Natural killer cell (primary cell): Measurements from ENCODE around the gene GRID1. TPM values are rescaled to one million over a fixed set of nuclear protein-coding genes. Genes with fewer than 3 reads are reported as not detected.

ENCODE experiments used
- ATAC-seq, 3 donors: fragments of 150-1000 bp in 2 of 3; fragments of 200-7000 bp in 1 of 3; cut with Tn5 transposase; 1 replicate in 1 of 3; 2 replicates in 2 of 3; pipeline ENCODE4 v1.10.0; 2021; ENCODE audit warnings: mild to moderate bottlenecking in 2 of 3, moderate library complexity in 2 of 3
- DNase-seq, 2 donors: peaks; one replicate each; pipeline versions ENCODE4 v3.0.0 to v3.0.0-alpha.2; 2013 to 2021; ENCODE audit warnings: mixed read lengths in 1 of 2
- H3K27ac ChIP-seq: one replicate; pipeline ENCODE4 v1.5.1; 2013; ENCODE audit warnings: mild to moderate bottlenecking, low read length
- H3K27me3 ChIP-seq: one replicate; pipeline ENCODE4 v1.6.1; 2013; ENCODE audit warnings: low read length; ENCODE audit not compliant: control insufficient read depth, insufficient read depth
- H3K36me3 ChIP-seq: one replicate; pipeline ENCODE4 v1.6.1; 2013; ENCODE audit warnings: low read length; ENCODE audit not compliant: control insufficient read depth, insufficient read depth
- H3K4me1 ChIP-seq: one replicate; pipeline ENCODE4 v1.6.1; 2013; ENCODE audit warnings: low read length; ENCODE audit not compliant: control insufficient read depth, insufficient read depth
- H3K4me3 ChIP-seq: one replicate; pipeline ENCODE4 v1.5.1; 2013; ENCODE audit warnings: low read length
- H3K9me3 ChIP-seq: one replicate; pipeline ENCODE4 v1.6.1; 2013; ENCODE audit warnings: low read length; ENCODE audit not compliant: control insufficient read depth, insufficient read depth
- H3K27ac Mint-ChIP-seq, 2 donors: one replicate each; pipeline ENCODE4 v1.8.0; 2022; ENCODE audit warnings: mild to moderate bottlenecking in 2 of 2, mixed read lengths in 2 of 2, moderate library complexity in 1 of 2
- H3K27me3 Mint-ChIP-seq, 2 donors: one replicate each; pipeline ENCODE4 v1.8.0; 2022; ENCODE audit warnings: low read depth in 2 of 2, mixed read lengths in 2 of 2
- H3K36me3 Mint-ChIP-seq: one replicate; pipeline ENCODE4 v1.8.0; 2022; ENCODE audit warnings: mixed read lengths
- H3K4me1 Mint-ChIP-seq, 2 donors: one replicate each; pipeline ENCODE4 v1.8.0; 2022; ENCODE audit warnings: mixed read lengths in 2 of 2
- H3K4me3 Mint-ChIP-seq: one replicate; pipeline ENCODE4 v1.8.0; 2022; ENCODE audit warnings: mild to moderate bottlenecking, moderate library complexity, mixed read lengths
- H3K9me3 Mint-ChIP-seq, 2 donors: one replicate each; pipeline ENCODE4 v1.8.0; 2022; ENCODE audit warnings: mixed read lengths in 2 of 2
- WGBS: methylation state at CpG from one replicate; pipeline ENCODE4 v1.1.7; 2013; ENCODE audit warnings: missing lambda C conversion rate; ENCODE audit not compliant: insufficient coverage; 5-methylcytosine and 5-hydroxymethylcytosine counted together
- intact Hi-C: fragments of 100-400 bp; cut with micrococcal nuclease; formaldehyde crosslinking; loops from one replicate; pipeline ENCODE4 v1.14.2; 2022
- total RNA-seq, 4 donors: library from RNA; stranded (reverse); fragments of 120-200 nt in 1 of 4; gene quantifications; one replicate each; pipeline versions ENCODE4 v1.2.3 to v1.2.4, GENCODE V29; 2013 to 2022
- TF ChIP-seq, protein P1 (sequence below): fragments of 200-600 bp; IDR thresholded peaks from one replicate; pipeline ENCODE4 v1.8.0; 2022; ENCODE audit warnings: antibody characterized with exemption

GRID1 gene
- total RNA-seq, 3 donors from 2014 or later (not counting 1 experiment from before 2014, with no cell fraction given): not detected

DNA sequence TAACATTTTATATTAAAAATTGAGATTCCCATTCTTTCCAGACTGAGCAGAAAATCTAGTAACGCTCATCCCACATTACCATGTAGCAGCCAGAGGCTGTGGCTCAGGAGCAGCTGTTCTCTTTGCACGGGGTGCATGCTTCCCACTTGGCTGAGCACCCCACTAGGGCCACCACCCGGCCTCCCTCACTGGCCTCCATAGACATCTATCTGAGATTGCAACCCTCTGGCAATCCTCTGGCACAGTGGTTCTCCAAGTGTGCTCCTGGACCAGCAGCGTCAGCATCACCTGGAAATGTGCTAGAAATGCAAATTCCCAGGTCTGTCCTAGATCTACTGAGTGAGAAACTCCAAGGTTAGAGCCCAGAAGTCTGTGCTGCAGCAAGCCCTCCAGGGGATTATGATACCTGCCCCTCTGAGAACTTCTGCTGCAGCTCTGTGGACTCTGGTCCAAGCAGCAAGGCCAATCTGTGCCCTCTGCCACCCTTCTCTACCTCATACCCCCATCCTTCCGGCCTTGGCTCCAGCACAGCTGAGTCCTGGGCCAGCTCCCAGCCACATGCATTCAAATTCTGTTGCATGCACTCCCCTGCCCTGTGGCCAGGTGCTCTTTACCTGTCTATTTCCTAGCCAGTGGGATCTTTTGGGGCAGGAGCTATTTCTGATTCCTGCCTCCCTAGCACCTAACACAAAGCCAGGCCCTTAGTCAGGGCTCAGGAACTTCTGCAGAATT is 301.5 kb downstream of the GRID1 start:
- no peaks in the 10 kb centered on the region for H3K27me3 ChIP-seq
- TF ChIP-seq, protein P1, sequence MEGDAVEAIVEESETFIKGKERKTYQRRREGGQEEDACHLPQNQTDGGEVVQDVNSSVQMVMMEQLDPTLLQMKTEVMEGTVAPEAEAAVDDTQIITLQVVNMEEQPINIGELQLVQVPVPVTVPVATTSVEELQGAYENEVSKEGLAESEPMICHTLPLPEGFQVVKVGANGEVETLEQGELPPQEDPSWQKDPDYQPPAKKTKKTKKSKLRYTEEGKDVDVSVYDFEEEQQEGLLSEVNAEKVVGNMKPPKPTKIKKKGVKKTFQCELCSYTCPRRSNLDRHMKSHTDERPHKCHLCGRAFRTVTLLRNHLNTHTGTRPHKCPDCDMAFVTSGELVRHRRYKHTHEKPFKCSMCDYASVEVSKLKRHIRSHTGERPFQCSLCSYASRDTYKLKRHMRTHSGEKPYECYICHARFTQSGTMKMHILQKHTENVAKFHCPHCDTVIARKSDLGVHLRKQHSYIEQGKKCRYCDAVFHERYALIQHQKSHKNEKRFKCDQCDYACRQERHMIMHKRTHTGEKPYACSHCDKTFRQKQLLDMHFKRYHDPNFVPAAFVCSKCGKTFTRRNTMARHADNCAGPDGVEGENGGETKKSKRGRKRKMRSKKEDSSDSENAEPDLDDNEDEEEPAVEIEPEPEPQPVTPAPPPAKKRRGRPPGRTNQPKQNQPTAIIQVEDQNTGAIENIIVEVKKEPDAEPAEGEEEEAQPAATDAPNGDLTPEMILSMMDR: no peak
- intact Hi-C loops: no loop called here
- H3K4me1 Mint-ChIP-seq: no peaks in the 10 kb centered on the region
- H3K27ac Mint-ChIP-seq: no peak overlapping the region
- ATAC-seq (no peak), DNase-seq (no peak)
- H3K9me3 Mint-ChIP-seq: no peaks in the 10 kb centered on the region
- WGBS: 83% methylated on average over 5 of the region's 5 CpGs
- no peaks in the 10 kb centered on the region for H3K36me3 Mint-ChIP-seq
- H3K27ac ChIP-seq: no peak overlapping the region
- peaks cover 6 to 11% of the 10 kb centered on the region in 2 donors for H3K27me3 Mint-ChIP-seq
- H3K4me3 Mint-ChIP-seq: no peak overlapping the region
- H3K4me3 ChIP-seq: no peak overlapping the region
- H3K4me1 ChIP-seq: no peaks in the 10 kb centered on the region
- H3K36me3 ChIP-seq: no peaks in the 10 kb centered on the region
- H3K9me3 ChIP-seq: no peaks in the 10 kb centered on the region

DNA sequence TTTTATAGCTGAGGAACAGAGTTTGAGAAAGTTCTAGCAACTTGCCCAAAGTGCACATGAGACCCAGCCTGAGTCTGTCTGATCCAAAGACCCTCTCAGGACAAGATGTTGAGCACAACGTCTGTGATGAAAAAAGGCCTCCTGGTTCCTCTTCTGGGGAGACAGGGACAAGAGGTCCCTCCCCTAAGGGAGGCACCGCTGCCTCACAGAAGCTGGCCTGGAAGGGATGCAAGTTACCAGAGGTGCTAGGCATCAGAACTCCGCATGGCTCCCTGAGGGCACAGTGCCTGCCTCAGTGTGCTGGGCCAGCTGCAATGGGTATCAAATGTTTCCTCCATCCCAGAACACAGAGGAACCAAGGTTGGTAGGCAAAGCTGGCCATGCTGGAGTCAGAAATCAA is 302.4 kb downstream of the GRID1 start:
- intact Hi-C loops: no loop called here
- H3K27me3 ChIP-seq: no peaks in the 10 kb centered on the region
- no peaks in the 10 kb centered on the region for H3K9me3 Mint-ChIP-seq
- no peaks in the 10 kb centered on the region for H3K36me3 ChIP-seq
- no peak overlapping the region for H3K4me3 ChIP-seq
- H3K27ac ChIP-seq: no peak overlapping the region
- no peaks in the 10 kb centered on the region for H3K4me1 ChIP-seq
- TF ChIP-seq, protein P1: no peak
- WGBS: 47% methylated on average over 3 of the region's 3 CpGs
- no peak overlapping the region for H3K4me3 Mint-ChIP-seq
- H3K27ac Mint-ChIP-seq: no peak overlapping the region
- no peaks in the 10 kb centered on the region for H3K4me1 Mint-ChIP-seq
- H3K27me3 Mint-ChIP-seq: peaks cover 6 to 11% of the 10 kb centered on the region in 2 donors
- H3K9me3 ChIP-seq: no peaks in the 10 kb centered on the region
- no peaks in the 10 kb centered on the region for H3K36me3 Mint-ChIP-seq
- DNase-seq: no peak
- ATAC-seq: no peak

DNA sequence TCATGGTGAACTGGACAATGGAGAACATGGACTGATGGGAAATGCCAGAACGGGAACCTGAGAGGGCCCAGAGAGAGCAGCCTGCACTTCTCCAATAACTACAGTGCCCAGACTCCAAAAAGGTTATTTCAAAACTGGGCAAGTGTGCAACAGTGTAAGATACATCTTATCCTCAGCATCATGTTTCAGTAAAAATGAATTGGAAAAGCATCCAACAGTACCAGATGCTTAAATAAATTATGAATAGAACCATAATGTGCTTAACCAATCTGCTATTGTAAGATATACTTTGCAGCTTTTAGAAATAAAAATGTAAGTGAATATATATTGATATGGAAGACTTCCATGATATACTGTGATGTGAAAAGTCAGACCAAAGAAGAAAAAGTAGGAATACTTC is 303.3 kb downstream of the GRID1 start:
- Histone ChIP-seq H3K27ac (no peak overlapping the region), H3K4me1 (no peaks in the 10 kb centered on the region), H3K9me3 (no peaks in the 10 kb centered on the region), H3K36me3 (no peaks in the 10 kb centered on the region), H3K4me3 (no peak overlapping the region), H3K27me3 (no peaks in the 10 kb centered on the region)
- ATAC-seq (no peak), DNase-seq (no peak)
- H3K4me1 Mint-ChIP-seq: no peaks in the 10 kb centered on the region
- intact Hi-C loops: no loop called here
- TF ChIP-seq, protein P1: no peak
- 62% methylated on average over 1 of the region's 1 CpG for WGBS
- no peak overlapping the region for H3K4me3 Mint-ChIP-seq
- H3K27me3 Mint-ChIP-seq: peaks cover 6 to 11% of the 10 kb centered on the region in 2 donors
- no peak overlapping the region for H3K27ac Mint-ChIP-seq
- H3K9me3 Mint-ChIP-seq: no peaks in the 10 kb centered on the region
- no peaks in the 10 kb centered on the region for H3K36me3 Mint-ChIP-seq

DNA sequence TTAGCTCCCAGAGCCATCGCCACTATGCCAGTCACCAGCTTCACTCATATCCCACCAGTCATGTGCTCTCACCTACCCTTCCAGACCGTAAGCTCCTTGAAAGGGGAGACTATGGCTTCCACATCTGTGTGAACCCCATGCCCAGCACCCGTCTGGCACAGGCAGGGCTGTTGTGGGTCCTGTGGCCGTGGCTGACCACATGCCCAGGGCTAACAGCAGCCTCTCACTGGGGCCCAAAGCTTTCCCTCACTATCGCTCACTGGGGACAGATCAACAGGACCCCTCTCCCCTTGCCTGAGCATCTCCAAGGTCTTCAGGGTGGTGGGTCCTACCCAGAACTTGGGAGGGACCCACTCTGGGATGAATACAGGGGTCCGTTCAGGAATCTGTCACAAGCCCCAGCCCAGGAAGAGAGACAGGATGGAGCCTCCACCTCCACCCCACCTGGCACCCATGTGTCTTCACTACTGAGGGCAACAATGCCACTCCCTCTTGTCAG is 303.9 kb downstream of the GRID1 start:
- H3K27ac Mint-ChIP-seq: no peak overlapping the region
- Histone ChIP-seq H3K4me1 (no peaks in the 10 kb centered on the region), H3K4me3 (no peak overlapping the region), H3K27ac (no peak overlapping the region), H3K36me3 (no peaks in the 10 kb centered on the region), H3K9me3 (no peaks in the 10 kb centered on the region), H3K27me3 (no peaks in the 10 kb centered on the region)
- no peak overlapping the region for H3K4me3 Mint-ChIP-seq
- 88% methylated on average over 6 of the region's 6 CpGs for WGBS
- DNase-seq (no peak), ATAC-seq (no peak)
- no peaks in the 10 kb centered on the region for H3K9me3 Mint-ChIP-seq
- intact Hi-C loops: no loop called here
- H3K27me3 Mint-ChIP-seq: peaks cover 6 to 11% of the 10 kb centered on the region in 2 donors
- no peaks in the 10 kb centered on the region for H3K36me3 Mint-ChIP-seq
- H3K4me1 Mint-ChIP-seq: no peaks in the 10 kb centered on the region
- TF ChIP-seq, protein P1: no peak
